Inferior parietal cortex (tissue), 1 donor: Measurements from ENCODE around the gene FMO3.

ENCODE experiments used
- DNase-seq: peaks from one replicate; pipeline ENCODE4 v3.0.0-alpha.2; 2016; ENCODE audit errors: extremely low spot score

Gene FMO3

DNA sequence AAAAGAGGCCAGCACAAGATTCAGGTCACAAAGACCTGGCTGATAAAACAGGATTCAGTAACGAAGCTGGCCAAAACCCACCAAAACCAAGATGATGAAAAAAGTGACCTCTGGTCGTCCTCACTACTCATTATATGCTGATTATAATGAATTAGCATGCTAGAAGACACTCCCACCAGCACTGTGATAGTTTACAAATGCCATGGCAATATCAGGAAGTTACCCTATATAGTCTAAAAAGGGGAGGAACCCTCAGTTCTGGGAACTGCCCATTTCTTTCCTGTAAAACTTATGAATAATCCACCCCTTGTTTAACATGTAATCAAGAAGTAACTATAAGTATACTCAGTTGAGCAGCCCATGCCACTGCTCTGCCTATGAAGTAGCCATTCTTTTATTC, 68.4 kb downstream of the FMO3 start:
- no peak for DNase-seq

DNA sequence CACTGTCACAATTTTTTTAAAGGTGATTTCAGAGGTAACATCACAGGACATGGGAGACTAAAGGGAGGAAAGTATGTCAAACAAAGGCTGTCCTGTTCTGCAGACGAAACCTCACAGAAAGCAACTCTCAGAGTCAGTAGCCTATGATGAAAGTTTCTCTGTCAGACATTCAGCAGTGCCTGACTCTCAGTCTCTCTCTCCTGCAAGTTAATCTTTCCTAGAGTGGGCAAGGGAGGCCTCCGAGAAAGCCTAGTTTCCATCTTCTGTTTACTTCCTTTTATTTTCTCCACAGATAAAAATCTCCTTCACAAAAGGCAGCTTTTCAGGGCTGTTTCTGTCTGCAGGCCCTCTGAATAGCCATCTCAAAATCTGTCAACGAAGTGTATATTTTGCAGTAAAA, 69.5 kb downstream of the FMO3 start:
- DNase-seq, result no peak

DNA sequence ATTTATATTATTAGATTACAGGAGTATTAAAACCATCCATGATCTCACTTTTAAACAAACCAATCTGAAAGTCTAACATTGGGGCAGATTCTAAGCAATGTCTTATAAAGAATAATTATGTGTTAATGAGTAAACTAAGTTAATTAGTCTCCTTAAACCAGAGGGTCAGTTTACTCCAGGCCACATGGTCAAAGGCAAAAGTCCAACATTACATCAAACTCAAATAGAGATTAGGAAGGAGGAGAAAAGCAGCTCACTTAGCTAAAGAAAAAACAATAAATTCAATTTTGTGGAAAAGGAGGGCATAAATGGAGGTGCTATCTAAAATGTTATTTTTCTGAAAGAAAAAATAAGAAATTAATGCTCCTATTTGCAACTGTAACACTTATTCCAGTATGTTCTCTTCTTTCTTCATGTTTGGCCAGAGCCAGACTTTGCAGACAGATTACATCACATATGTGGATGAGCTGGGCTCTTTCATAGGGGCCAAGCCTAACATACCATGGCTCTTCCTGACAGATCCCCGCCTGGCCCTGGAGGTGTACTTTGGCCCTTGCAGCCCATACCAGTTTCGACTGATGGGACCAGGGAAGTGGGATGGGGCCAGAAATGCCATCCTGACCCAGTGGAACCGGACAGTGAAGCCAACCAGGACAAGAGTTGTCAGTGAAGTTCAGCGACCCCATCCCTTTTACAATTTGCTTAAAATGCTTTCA, 70.1 kb downstream of the FMO3 start:
- no peak for DNase-seq

DNA sequence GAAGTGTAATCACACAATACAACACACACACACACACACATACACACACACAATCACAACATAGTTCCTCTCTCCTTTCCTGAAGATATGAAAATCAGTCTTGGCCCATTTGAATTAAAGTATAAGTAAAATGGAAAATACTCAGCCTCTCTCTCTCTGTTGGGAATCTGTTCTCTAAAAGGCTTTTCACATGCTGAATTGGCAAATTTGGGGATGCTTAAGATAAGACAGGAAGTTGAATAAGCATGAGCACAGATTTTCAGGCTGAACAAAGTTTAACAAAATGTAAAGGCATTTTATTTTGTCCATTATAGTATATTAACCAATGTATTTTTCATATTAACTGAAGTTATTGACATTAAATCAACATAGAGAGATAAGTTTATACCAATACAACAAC, 70.7 kb downstream of the FMO3 start:
- no peak for DNase-seq

DNA sequence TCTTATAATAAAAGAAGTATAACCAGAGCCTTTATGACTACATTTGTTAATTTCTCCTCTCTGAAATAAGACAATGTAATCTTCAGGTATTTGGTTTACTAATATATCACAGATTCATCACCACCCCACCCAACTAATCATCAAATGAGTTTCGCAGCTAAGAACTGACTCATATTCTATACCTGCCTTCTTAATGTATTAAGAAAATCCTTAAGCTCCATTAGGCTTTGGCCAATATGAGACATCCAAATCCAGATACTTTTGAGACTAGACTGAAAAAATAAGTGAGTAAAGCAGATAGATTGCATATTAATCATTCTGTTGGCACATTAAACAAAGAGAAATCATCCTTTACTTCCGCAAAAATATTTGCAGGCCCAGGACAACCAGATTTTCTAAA, 75.7 kb downstream of the FMO3 start:
- no peak for DNase-seq
